DMS 273 (cell line): ENCODE measurements around the gene BRAP.
"Not testable (repeated sequence)": the region's sequence is repeated elsewhere in the genome, so short reads cannot be mapped to it uniquely, and the experiment has no call there.

Source experiments
- DNase-seq: peaks from one replicate; lab custom pipeline; 2025; ENCODE audit not compliant: unreplicated experiment; lab: John Stamatoyannopoulos, UW

The BRAP gene, protein sequence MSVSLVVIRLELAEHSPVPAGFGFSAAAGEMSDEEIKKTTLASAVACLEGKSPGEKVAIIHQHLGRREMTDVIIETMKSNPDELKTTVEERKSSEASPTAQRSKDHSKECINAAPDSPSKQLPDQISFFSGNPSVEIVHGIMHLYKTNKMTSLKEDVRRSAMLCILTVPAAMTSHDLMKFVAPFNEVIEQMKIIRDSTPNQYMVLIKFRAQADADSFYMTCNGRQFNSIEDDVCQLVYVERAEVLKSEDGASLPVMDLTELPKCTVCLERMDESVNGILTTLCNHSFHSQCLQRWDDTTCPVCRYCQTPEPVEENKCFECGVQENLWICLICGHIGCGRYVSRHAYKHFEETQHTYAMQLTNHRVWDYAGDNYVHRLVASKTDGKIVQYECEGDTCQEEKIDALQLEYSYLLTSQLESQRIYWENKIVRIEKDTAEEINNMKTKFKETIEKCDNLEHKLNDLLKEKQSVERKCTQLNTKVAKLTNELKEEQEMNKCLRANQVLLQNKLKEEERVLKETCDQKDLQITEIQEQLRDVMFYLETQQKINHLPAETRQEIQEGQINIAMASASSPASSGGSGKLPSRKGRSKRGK

GRCh38 chr12:111685811-111686573, at the start of gene BRAP, which contains the start of gene ACAD10:
Gene BRAP, minus strand, starts transcription at chr12:111685956. Its CDS starts 164 bp downstream, at chr12:111685792.
Gene ACAD10, plus strand, starts transcription at chr12:111686053. Its CDS starts 6,657 bp downstream, at chr12:111692710.
- DNase-seq, result peak; percentile 95

- no peak for DNase-seq
These were observed 47.7 kb upstream of the BRAP start for GRCh38 chr12:111733340-111733915.

DNA sequence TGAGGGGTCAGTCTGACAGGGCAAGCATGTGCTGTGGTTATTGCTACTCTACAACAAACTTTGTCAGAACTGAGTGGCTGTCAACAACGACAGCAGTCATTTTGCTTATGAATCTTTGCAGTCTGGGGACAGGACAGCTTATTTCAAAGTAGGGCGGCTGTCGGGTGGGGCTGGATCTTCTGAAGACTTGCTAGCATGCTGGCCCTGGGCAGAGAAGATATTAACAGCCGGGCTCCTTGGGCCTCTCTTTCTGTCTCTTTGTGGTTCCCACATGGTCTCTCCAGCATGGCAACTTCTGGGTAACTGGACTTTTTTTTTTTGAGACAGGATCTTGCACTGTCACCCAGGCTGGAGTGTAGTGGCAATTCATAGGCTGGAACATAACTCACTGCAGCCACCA, 47.0 kb upstream of the BRAP start:
- DNase-seq, result no peak

DNA sequence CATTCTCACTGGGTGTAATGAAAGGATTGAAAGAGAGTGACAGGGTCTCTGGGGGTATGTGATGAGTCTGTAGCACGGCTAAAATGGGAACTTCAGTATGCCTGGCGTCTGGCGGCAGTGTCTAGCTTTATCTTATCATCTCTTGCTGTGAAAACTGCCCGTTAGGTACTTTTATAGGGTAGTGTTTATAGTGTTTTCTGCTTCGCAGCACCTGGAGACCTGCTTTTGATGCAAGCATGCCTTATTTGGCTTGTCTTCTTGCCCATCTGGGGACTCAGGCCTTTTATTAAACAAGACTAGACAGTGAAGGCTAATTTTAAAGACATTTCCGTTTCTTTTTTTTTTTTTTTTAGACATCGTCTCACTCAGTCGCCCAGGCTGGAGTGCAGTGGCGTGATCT, 44.7 kb upstream of the BRAP start:
- DNase-seq, result no peak

GRCh38 chr12:111728795-111729194, 43.0 kb upstream of the BRAP start:
- DNase-seq, result no peak

GRCh38 chr12:111723646-111724360, 38.0 kb upstream of the BRAP start:
- not testable (repeated sequence) for DNase-seq

DNA sequence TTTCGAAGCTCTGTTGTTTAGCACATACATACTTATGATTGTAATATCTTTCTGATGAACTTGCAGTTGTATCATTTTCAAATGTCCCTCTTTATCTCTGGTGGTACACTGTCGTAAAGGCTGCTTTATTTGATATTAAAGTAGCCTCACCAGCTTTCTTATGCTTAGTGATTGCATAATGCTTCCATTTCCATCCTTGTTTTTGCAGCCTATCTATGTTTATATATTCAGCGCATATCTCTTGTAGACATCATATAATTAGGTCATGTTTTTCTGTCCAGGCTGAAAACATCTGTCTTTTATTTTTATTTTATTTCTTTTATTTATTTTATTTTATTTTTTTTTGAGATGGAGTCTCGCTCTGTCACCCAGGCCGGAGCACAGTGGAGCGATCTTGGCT, 34.7 kb upstream of the BRAP start:
- no peak for DNase-seq

- DNase-seq, result not testable (repeated sequence)
These were observed 33.6 kb upstream of the BRAP start for GRCh38 chr12:111719316-111719715.

DNA sequence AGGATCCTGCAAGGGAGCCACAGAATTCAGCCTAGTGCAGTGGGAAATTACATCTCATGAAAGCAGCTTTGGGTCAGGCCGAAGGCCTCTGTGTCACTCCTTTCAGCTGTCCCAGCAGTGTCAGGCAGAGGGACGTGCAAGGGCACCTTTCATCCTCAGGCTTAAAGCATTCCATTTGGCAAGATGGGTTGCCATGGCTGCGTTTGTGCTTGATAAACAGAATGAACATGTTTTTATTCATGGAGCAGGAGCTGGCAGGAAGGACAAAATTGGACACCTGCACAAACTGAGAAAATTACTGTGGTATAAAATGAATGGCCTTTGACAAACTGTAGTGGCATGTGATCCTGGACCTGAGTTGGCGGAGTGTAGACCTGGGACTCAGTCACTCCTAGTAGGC, 29.5 kb upstream of the BRAP start:
- no peak for DNase-seq

GRCh38 chr12:111706145-111706544, 20.4 kb upstream of the BRAP start:
- DNase-seq, result no peak

DNA sequence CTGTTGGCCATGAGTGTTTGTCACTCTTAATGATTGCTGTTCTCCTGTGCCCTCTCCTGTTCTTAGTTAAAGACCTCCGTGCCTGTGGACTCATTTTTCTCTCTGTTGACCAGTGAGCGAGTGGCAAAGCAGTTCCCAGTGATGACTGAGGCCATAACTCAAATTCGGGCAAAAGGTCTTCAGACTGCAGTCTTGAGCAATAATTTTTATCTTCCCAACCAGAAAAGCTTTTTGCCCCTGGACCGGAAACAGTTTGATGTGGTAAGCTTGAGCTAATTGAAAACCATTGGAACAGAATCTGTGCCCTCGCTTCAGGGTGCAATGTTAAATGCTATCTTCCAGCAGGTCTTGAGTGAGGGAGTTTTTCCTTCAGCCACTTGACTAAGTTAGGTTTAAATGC, 19.9 kb upstream of the BRAP start:
- no peak for DNase-seq

- DNase-seq, result no peak
These were observed 14.2 kb upstream of the BRAP start for GRCh38 chr12:111699962-111700361.

- no peak for DNase-seq
These were observed 8.1 kb upstream of the BRAP start for GRCh38 chr12:111693818-111694217.

DNA sequence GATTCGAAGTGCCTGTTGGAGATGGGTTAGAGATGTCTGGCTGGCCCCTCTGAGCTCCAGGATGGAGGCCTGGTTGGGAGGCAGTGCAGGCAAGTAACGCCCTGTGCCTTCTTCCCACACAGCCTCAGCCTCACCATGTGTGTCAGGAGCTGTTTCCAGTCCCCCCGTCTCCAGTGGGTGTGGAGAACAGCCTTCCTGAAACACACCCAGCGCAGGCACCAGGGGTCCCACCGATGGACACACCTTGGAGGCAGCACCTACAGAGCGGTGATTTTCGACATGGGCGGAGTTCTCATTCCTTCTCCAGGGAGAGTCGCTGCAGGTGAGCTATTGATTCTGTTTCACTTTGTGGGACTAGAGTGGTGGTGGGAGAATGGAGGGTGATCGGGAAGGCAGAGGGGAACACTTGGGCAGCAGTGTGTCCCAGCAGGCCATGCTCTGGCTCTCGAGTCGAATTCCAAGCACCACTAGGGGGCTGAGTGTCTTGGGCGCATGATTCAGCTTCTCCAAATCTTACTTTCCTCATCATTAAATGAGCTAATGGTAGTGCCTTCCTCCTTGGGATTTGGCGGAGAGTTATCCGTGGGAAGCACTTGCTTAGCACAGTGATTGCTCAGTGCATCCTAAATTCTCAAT, 6.9 kb upstream of the BRAP start:
- DNase-seq, result peak; percentile 22

- DNase-seq, result no peak
These were observed 5.5 kb upstream of the BRAP start for GRCh38 chr12:111691262-111691661.

DNA sequence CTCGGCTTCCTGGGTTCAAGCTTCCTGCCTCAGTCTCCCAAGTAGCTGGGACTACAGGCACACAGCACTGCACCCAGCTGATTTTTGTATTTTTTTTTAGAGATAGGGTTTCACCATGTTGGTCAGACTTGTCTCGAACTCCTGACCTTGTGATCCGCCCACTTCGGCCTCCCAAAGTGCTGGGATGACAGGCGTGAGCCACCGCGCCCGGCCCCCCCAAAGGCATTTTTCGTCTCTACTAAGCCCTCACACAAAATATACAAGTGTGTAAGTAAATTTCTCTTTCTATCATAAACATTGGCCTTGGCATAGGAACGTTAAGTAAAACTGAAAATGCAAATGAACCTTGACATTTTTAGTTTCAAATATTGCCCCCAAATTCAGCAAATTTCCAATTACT, 2.2 kb upstream of the BRAP start:
- DNase-seq, result no peak

DNA sequence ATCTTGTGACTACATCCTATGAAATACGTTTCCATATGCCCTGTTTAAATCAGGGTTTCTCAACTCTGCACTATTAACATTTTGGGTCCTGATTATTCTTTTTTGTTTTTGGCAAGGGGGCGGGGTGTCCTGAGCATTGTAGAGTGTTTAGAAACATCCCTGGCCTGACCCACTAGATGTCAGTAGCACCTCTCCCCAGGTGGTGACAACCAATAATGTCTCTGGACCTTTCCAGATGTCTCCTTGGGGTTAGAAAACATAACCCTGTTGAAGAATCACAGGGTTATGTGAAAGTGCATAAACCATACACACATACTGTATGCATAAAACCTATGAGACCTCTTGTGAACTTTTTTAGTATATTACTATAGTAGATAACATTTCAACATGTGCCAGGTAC, 1.5 kb upstream of the BRAP start:
- peak; percentile 24 for DNase-seq

DNA sequence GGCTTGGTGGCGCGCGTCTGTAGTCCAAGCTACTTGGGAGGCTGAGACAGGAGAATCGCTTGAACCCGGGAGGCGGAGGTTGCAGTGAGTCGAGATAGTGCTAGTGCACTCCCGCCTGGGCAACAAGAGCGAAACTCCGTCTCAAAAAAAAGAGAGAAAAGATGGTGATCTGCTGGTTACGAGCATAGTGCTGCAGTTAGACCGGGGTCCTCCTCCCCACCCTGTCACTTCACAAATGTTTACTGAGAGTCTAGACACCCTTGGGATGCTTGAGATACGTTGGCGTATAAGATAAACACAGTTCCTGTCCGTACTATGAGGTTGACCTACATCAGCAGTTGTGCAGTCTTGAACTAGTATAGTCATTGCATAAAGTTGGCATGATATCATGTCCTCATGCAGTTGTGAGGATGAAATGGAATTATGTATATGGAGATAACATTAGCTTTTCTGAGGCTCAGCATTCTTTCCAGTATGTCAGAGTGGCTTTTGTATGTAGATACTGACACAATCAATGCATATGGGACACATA, 884 bp upstream of the BRAP start:
- DNase-seq, result no peak

DNA sequence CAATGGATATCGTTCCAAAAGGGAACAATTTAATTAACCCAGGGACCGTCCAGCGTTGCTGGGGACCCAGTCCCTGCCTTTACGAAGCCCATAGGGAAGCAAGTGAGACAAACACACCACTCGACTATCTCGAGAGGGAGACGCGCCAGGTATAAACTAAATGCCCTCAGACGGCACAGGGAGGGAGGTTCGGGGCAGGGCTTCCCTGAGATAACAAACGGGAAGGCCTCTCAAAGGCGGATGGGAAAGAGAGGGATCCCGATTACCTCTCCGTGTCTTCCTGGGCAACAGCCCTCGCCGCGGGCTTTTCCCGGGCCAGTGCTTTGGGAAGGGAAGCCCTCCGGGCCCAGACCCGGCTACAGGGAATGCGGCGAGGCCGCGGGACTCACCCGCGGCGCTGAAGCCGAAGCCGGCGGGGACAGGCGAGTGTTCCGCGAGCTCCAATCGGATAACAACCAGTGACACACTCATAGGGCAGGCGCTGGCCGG, 390 bp downstream of the BRAP start:
- peak; percentile 53 for DNase-seq
